ENCODE results near the gene REELD1. TPM values are rescaled to one million over a fixed set of nuclear protein-coding genes. Genes with fewer than 3 reads are reported as not detected.

REELD1 gene
- total RNA-seq, 4 donors from 2014 or later, result 0.27 to 1.4 TPM; not detected in 2

GRCh38 chr4:146235654-146236177, 21.4 kb downstream of the REELD1 start:
- TF ChIP-seq EP300 (IDR thresholded peaks at IDR 0.05; ENCODE audit: low read depth) (no peak), CTCF (IDR thresholded peaks at IDR 0.05) (no peak), POLR2AphosphoS5 (IDR thresholded peaks at IDR 0.05) (no peak), POLR2A (IDR thresholded peaks at IDR 0.05) (no peak)
- no peaks in the 10 kb centered on the region for H3K9me3 ChIP-seq
- intact Hi-C loops (cut with DNase I; ENCODE audit: low total_unique reads), result no loop called here
- DNase-seq, result no peak
- no peak overlapping the region for H3K4me3 ChIP-seq
- 83 to 100% methylated on average over 1 to 8 of the region's 8 CpGs for WGBS, 2 donors (ENCODE audit: low coverage in 1 of 2)
- H3K27ac ChIP-seq, result peak overlapping the region in 1 of 4 donors; percentile 6
- H3K27me3 ChIP-seq, result no peaks in the 10 kb centered on the region
- in situ Hi-C loops (cut with MboI; ENCODE audit: low pct_ligation_motif_present in 1 of 4, low pct_unique_long_range_greater_than_20kb in 1 of 4, low sequenced_read_pairs in 3 of 4), result no loop called here
- no peaks in the 10 kb centered on the region for H3K36me3 ChIP-seq
- H3K4me1 ChIP-seq, result peaks cover 0 to 2% (median 0%) of the 10 kb centered on the region in 4 donors

- Histone ChIP-seq H3K4me1 (peaks cover 0 to 7% (median 3%) of the 10 kb centered on the region in 4 donors), H3K36me3 (no peaks in the 10 kb centered on the region), H3K27ac (peak overlapping the region in 1 of 4 donors; percentile 6), H3K27me3 (no peaks in the 10 kb centered on the region), H3K9me3 (no peaks in the 10 kb centered on the region), H3K4me3 (no peak overlapping the region)
- intact Hi-C loops (cut with DNase I; ENCODE audit: low total_unique reads), result no loop called here
- in situ Hi-C loops (cut with MboI; ENCODE audit: low pct_ligation_motif_present in 1 of 4, low pct_unique_long_range_greater_than_20kb in 1 of 4, low sequenced_read_pairs in 3 of 4), result no loop called here
- DNase-seq, result no peak
- no peak for TF ChIP-seq POLR2A (IDR thresholded peaks at IDR 0.05)
- TF ChIP-seq EP300 (IDR thresholded peaks at IDR 0.05; ENCODE audit: low read depth), result no peak
- TF ChIP-seq POLR2AphosphoS5 (IDR thresholded peaks at IDR 0.05), result no peak
- TF ChIP-seq CTCF (IDR thresholded peaks at IDR 0.05), result no peak
- WGBS, 2 donors (ENCODE audit: low coverage in 1 of 2), result 80% methylated on average over 5 of the region's 5 CpGs; no CpG with 5 or more reads in 1 of the 2 donors
Observed at GRCh38 chr4:146236216-146236615, 21.9 kb downstream of the REELD1 start.

GRCh38 chr4:146237092-146237491, 22.8 kb downstream of the REELD1 start:
- no peak for DNase-seq
- Histone ChIP-seq H3K4me1 (peaks cover 4 to 16% (median 10%) of the 10 kb centered on the region in 4 donors), H3K4me3 (no peak overlapping the region), H3K27ac (no peak overlapping the region), H3K27me3 (no peaks in the 10 kb centered on the region), H3K9me3 (no peaks in the 10 kb centered on the region), H3K36me3 (no peaks in the 10 kb centered on the region)
- no peak for TF ChIP-seq CTCF (IDR thresholded peaks at IDR 0.05)
- TF ChIP-seq POLR2A (IDR thresholded peaks at IDR 0.05), result no peak
- TF ChIP-seq POLR2AphosphoS5 (IDR thresholded peaks at IDR 0.05), result no peak
- TF ChIP-seq EP300 (IDR thresholded peaks at IDR 0.05; ENCODE audit: low read depth), result no peak
- in situ Hi-C loops (cut with MboI; ENCODE audit: low pct_ligation_motif_present in 1 of 4, low pct_unique_long_range_greater_than_20kb in 1 of 4, low sequenced_read_pairs in 3 of 4), result no loop called here
- 86 to 92% methylated on average over 4 to 6 of the region's 6 CpGs for WGBS, 2 donors (ENCODE audit: low coverage in 1 of 2)
- intact Hi-C loops (cut with DNase I; ENCODE audit: low total_unique reads), result no loop called here

- Histone ChIP-seq H3K27me3 (no peaks in the 10 kb centered on the region), H3K27ac (peak overlapping the region in 1 of 4 donors; percentile 6), H3K4me3 (no peak overlapping the region), H3K4me1 (peaks cover 6 to 24% (median 14%) of the 10 kb centered on the region in 4 donors), H3K9me3 (no peaks in the 10 kb centered on the region), H3K36me3 (no peaks in the 10 kb centered on the region)
- in situ Hi-C loops (cut with MboI; ENCODE audit: low pct_ligation_motif_present in 1 of 4, low pct_unique_long_range_greater_than_20kb in 1 of 4, low sequenced_read_pairs in 3 of 4) (no loop called here), intact Hi-C loops (cut with DNase I; ENCODE audit: low total_unique reads) (no loop called here)
- no peak for DNase-seq
- 76 to 83% methylated on average over 3 of the region's 3 CpGs for WGBS, 2 donors (ENCODE audit: low coverage in 1 of 2)
- TF ChIP-seq EP300 (IDR thresholded peaks at IDR 0.05; ENCODE audit: low read depth), result no peak
- no peak for TF ChIP-seq POLR2AphosphoS5 (IDR thresholded peaks at IDR 0.05)
- no peak for TF ChIP-seq POLR2A (IDR thresholded peaks at IDR 0.05)
- no peak for TF ChIP-seq CTCF (IDR thresholded peaks at IDR 0.05)
Observed at GRCh38 chr4:146238107-146238506, 23.8 kb downstream of the REELD1 start.
